Urinary bladder (tissue), 4 donors: ENCODE results near the gene PTPN7. TPM values are rescaled to one million over a fixed set of nuclear protein-coding genes. Genes with fewer than 3 reads are reported as not detected.

Experiments
- DNase-seq: peaks from one replicate; pipeline ENCODE4 v3.0.0-alpha.2; 2015; ENCODE audit errors: extremely low spot score
- H3K27ac ChIP-seq: one replicate; pipeline ENCODE4 v1.5.1; 2013; ENCODE audit warnings: low read depth, mild to moderate bottlenecking, moderate library complexity
- H3K36me3 ChIP-seq: one replicate; pipeline ENCODE4 v1.6.1; 2013; ENCODE audit warnings: mild to moderate bottlenecking, moderate library complexity; ENCODE audit not compliant: insufficient read depth
- H3K4me1 ChIP-seq: one replicate; pipeline ENCODE4 v1.6.1; 2013; ENCODE audit warnings: mild to moderate bottlenecking, moderate library complexity; ENCODE audit not compliant: insufficient read depth
- H3K4me3 ChIP-seq: one replicate; pipeline ENCODE4 v1.5.1; 2013; ENCODE audit warnings: low read depth, low read length
- WGBS: extraction: QIAGEN DNeasy Blood & Tissue Kit; methylation state at CpG from one replicate; pipeline ENCODE4 v1.1.7; 2013; 5-methylcytosine and 5-hydroxymethylcytosine counted together
- polyA plus RNA-seq: library from polyadenylated mRNA; stranded (reverse); fragments of 200-250 nt; gene quantifications from one replicate; pipeline ENCODE4 v1.2.3, GENCODE V29; 2013
- total RNA-seq: library from RNA; depleted of rRNA; stranded (reverse); fragments of >200 nt; gene quantifications from one replicate; pipeline ENCODE4 v1.2.3, GENCODE V29; 2014
- donor health status: healthy with polysubstance abuse.
- donor health status: healthy.

The PTPN7 gene
- total RNA-seq, result 1.2 TPM
- polyA plus RNA-seq, result 1.2 TPM

- peak within 1 kb of the TSS; percentile 11 for H3K4me3 ChIP-seq
- WGBS, result 75% methylated on average over 17 of the region's 17 CpGs
- no peaks in the 10 kb centered on the region for H3K4me1 ChIP-seq
- no peak for DNase-seq
- H3K36me3 ChIP-seq, result no peaks in the 10 kb centered on the region
- H3K27ac ChIP-seq, result peak within 1 kb of the TSS; percentile 61
These were observed at the start of gene PTPN7 for GRCh38 chr1:202160377-202160940. TSS of gene PTPN7 (minus strand) at chr1:202160602. CDS start at chr1:202159402, 1,200 bp downstream.

GRCh38 chr1:202208351-202208857 lies 48.0 kb upstream of the PTPN7 start:
- Histone ChIP-seq H3K4me1 (no peaks in the 10 kb centered on the region), H3K36me3 (no peaks in the 10 kb centered on the region), H3K4me3 (no peak overlapping the region), H3K27ac (no peak overlapping the region)
- 83% methylated on average over 11 of the region's 11 CpGs for WGBS
- DNase-seq, result no peak

- Histone ChIP-seq H3K4me3 (no peak overlapping the region), H3K4me1 (no peaks in the 10 kb centered on the region), H3K27ac (no peak overlapping the region), H3K36me3 (no peaks in the 10 kb centered on the region)
- 38% methylated on average over 1 of the region's 1 CpG for WGBS
- DNase-seq, result no peak
These were observed 46.9 kb upstream of the PTPN7 start for GRCh38 chr1:202207292-202207691.

GRCh38 chr1:202205523-202206190 lies 45.3 kb upstream of the PTPN7 start:
- Histone ChIP-seq H3K4me1 (no peaks in the 10 kb centered on the region), H3K36me3 (no peaks in the 10 kb centered on the region), H3K27ac (no peak overlapping the region), H3K4me3 (no peak overlapping the region)
- DNase-seq, result no peak
- WGBS, result 69% methylated on average over 5 of the region's 5 CpGs

GRCh38 chr1:202204065-202204464 lies 43.7 kb upstream of the PTPN7 start:
- H3K4me1 ChIP-seq, result no peaks in the 10 kb centered on the region
- WGBS, result 57% methylated on average over 1 of the region's 1 CpG
- no peak overlapping the region for H3K4me3 ChIP-seq
- no peak overlapping the region for H3K27ac ChIP-seq
- H3K36me3 ChIP-seq, result no peaks in the 10 kb centered on the region
- DNase-seq, result no peak

- H3K36me3 ChIP-seq, result no peaks in the 10 kb centered on the region
- H3K27ac ChIP-seq, result no peak overlapping the region
- DNase-seq, result no peak
- H3K4me3 ChIP-seq, result no peak overlapping the region
- H3K4me1 ChIP-seq, result no peaks in the 10 kb centered on the region
- WGBS, result 80% methylated on average over 13 of the region's 13 CpGs
These were observed 43.0 kb upstream of the PTPN7 start for GRCh38 chr1:202203238-202204039.

- Histone ChIP-seq H3K4me1 (no peaks in the 10 kb centered on the region), H3K36me3 (no peaks in the 10 kb centered on the region), H3K4me3 (no peak overlapping the region), H3K27ac (no peak overlapping the region)
- 86% methylated on average over 7 of the region's 7 CpGs for WGBS
- no peak for DNase-seq
These were observed 42.2 kb upstream of the PTPN7 start for GRCh38 chr1:202202500-202203168.

GRCh38 chr1:202201971-202202370 lies 41.6 kb upstream of the PTPN7 start:
- H3K4me3 ChIP-seq, result no peak overlapping the region
- H3K36me3 ChIP-seq, result no peaks in the 10 kb centered on the region
- DNase-seq, result no peak
- 71% methylated on average over 4 of the region's 4 CpGs for WGBS
- H3K4me1 ChIP-seq, result no peaks in the 10 kb centered on the region
- no peak overlapping the region for H3K27ac ChIP-seq

GRCh38 chr1:202201266-202201665 lies 40.9 kb upstream of the PTPN7 start:
- H3K27ac ChIP-seq, result no peak overlapping the region
- H3K4me3 ChIP-seq, result no peak overlapping the region
- H3K4me1 ChIP-seq, result no peaks in the 10 kb centered on the region
- 77% methylated on average over 3 of the region's 3 CpGs for WGBS
- H3K36me3 ChIP-seq, result no peaks in the 10 kb centered on the region
- no peak for DNase-seq

- H3K27ac ChIP-seq, result no peak overlapping the region
- no peaks in the 10 kb centered on the region for H3K36me3 ChIP-seq
These were observed 40.3 kb upstream of the PTPN7 start for GRCh38 chr1:202200669-202201068.

GRCh38 chr1:202200112-202200548 lies 39.7 kb upstream of the PTPN7 start:
- Histone ChIP-seq H3K4me3 (no peak overlapping the region), H3K27ac (no peak overlapping the region), H3K36me3 (no peaks in the 10 kb centered on the region), H3K4me1 (no peaks in the 10 kb centered on the region)
- DNase-seq, result no peak
- 66% methylated on average over 4 of the region's 4 CpGs for WGBS

More at GRCh38 chr1:202200669-202201068, 40.3 kb upstream of the PTPN7 start:
- 78% methylated on average over 8 of the region's 8 CpGs for WGBS
- DNase-seq, result no peak
- H3K4me3 ChIP-seq, result no peak overlapping the region
- H3K4me1 ChIP-seq, result no peaks in the 10 kb centered on the region

- no peaks in the 10 kb centered on the region for H3K36me3 ChIP-seq
- H3K4me3 ChIP-seq, result no peak overlapping the region
- H3K27ac ChIP-seq, result peak overlapping the region; percentile 33
- WGBS, result 53% methylated on average over 16 of the region's 16 CpGs
- DNase-seq, result no peak
- H3K4me1 ChIP-seq, result no peaks in the 10 kb centered on the region
These were observed 38.9 kb upstream of the PTPN7 start for GRCh38 chr1:202199040-202199889.

- no peaks in the 10 kb centered on the region for H3K36me3 ChIP-seq
- 70% methylated on average over 1 of the region's 1 CpG for WGBS
- no peak overlapping the region for H3K4me3 ChIP-seq
- H3K27ac ChIP-seq, result no peak overlapping the region
- H3K4me1 ChIP-seq, result no peaks in the 10 kb centered on the region
- DNase-seq, result no peak
These were observed 37.9 kb upstream of the PTPN7 start for GRCh38 chr1:202198366-202198724.
